ENCODE results near the gene AP3S1. TPM values are rescaled to one million over a fixed set of nuclear protein-coding genes. Genes with fewer than 3 reads are reported as not detected.

The AP3S1 gene
- polyA plus RNA-seq, 3 donors, result 30.2 to 86.1 (median 84.8) TPM

- TF ChIP-seq, protein P1, sequence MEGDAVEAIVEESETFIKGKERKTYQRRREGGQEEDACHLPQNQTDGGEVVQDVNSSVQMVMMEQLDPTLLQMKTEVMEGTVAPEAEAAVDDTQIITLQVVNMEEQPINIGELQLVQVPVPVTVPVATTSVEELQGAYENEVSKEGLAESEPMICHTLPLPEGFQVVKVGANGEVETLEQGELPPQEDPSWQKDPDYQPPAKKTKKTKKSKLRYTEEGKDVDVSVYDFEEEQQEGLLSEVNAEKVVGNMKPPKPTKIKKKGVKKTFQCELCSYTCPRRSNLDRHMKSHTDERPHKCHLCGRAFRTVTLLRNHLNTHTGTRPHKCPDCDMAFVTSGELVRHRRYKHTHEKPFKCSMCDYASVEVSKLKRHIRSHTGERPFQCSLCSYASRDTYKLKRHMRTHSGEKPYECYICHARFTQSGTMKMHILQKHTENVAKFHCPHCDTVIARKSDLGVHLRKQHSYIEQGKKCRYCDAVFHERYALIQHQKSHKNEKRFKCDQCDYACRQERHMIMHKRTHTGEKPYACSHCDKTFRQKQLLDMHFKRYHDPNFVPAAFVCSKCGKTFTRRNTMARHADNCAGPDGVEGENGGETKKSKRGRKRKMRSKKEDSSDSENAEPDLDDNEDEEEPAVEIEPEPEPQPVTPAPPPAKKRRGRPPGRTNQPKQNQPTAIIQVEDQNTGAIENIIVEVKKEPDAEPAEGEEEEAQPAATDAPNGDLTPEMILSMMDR (IDR thresholded peaks at IDR 0.05), result no peak
- Histone ChIP-seq H2AFZ (ENCODE audit: insufficient read depth, low read depth, low read length, poor library complexity, severe bottlenecking) (no peak overlapping the region), H3K27ac (ENCODE audit: low read depth in 1 of 2, low read length in 2 of 2) (no peak overlapping the region), H3K4me3 (replicated peaks in 1 of 3; ENCODE audit: low read depth in 2 of 3, low read length in 3 of 3) (no peak overlapping the region), H3K27me3 (ENCODE audit: control insufficient read depth in 2 of 2, insufficient read depth in 2 of 2, low read length in 2 of 2) (no peaks in the 10 kb centered on the region), H3K9ac (ENCODE audit: insufficient read depth, low read length, poor library complexity, severe bottlenecking) (no peak overlapping the region), H3K4me1 (ENCODE audit: control insufficient read depth in 1 of 2, insufficient read depth in 2 of 2, low read length in 2 of 2) (no peaks in the 10 kb centered on the region), H3K4me2 (replicated peaks; ENCODE audit: extremely low read depth, low read length, poor library complexity, severe bottlenecking) (no peak overlapping the region), H3K36me3 (replicated peaks in 1 of 2; ENCODE audit: control insufficient read depth in 1 of 2, insufficient read depth in 2 of 2, low read length in 2 of 2) (no peaks in the 10 kb centered on the region), H3K79me2 (ENCODE audit: insufficient read depth, low read length) (no peaks in the 10 kb centered on the region), H3K9me3 (replicated peaks in 1 of 2; ENCODE audit: control insufficient read depth in 1 of 2, insufficient read depth in 1 of 2, low read length in 2 of 2) (no peaks in the 10 kb centered on the region), H4K20me1 (ENCODE audit: insufficient read depth, low read length) (no peaks in the 10 kb centered on the region)
- Mint-ChIP-seq H3K4me3 (no peak overlapping the region), H3K4me1 (no peaks in the 10 kb centered on the region), H3K9me3 (no peaks in the 10 kb centered on the region), H3K27me3 (ENCODE audit: low read depth in 3 of 3) (no peaks in the 10 kb centered on the region), H3K36me3 (no peaks in the 10 kb centered on the region), H3K27ac (no peak overlapping the region)
- intact Hi-C loops (cut with micrococcal nuclease), result no loop called here
- DNase-seq, result no peak
- WGBS (ENCODE audit: insufficient coverage), result no CpG with 5 or more reads among the region's 4 CpGs
These were observed 89.0 kb downstream of the AP3S1 start for GRCh38 chr5:115930630-115931337.

GRCh38 chr5:115932991-115933390 lies 91.3 kb downstream of the AP3S1 start:
- TF ChIP-seq, protein P1 (IDR thresholded peaks at IDR 0.05), result no peak
- intact Hi-C loops (cut with micrococcal nuclease), result no loop called here
- no peaks in the 10 kb centered on the region for H4K20me1 ChIP-seq (ENCODE audit: insufficient read depth, low read length)
- no peak overlapping the region for H3K4me3 ChIP-seq (replicated peaks in 1 of 3; ENCODE audit: low read depth in 2 of 3, low read length in 3 of 3)
- H3K27me3 ChIP-seq (ENCODE audit: control insufficient read depth in 2 of 2, insufficient read depth in 2 of 2, low read length in 2 of 2), result no peaks in the 10 kb centered on the region
- Mint-ChIP-seq H3K27ac (no peak overlapping the region), H3K27me3 (ENCODE audit: low read depth in 3 of 3) (peaks cover 0 to 2% (median 0%) of the 10 kb centered on the region in 3 donors), H3K4me3 (no peak overlapping the region), H3K4me1 (no peaks in the 10 kb centered on the region), H3K36me3 (no peaks in the 10 kb centered on the region), H3K9me3 (no peaks in the 10 kb centered on the region)
- no peaks in the 10 kb centered on the region for H3K9me3 ChIP-seq (replicated peaks in 1 of 2; ENCODE audit: control insufficient read depth in 1 of 2, insufficient read depth in 1 of 2, low read length in 2 of 2)
- H3K36me3 ChIP-seq (replicated peaks in 1 of 2; ENCODE audit: control insufficient read depth in 1 of 2, insufficient read depth in 2 of 2, low read length in 2 of 2), result no peaks in the 10 kb centered on the region
- no peak overlapping the region for H2AFZ ChIP-seq (ENCODE audit: insufficient read depth, low read depth, low read length, poor library complexity, severe bottlenecking)
- H3K27ac ChIP-seq (ENCODE audit: low read depth in 1 of 2, low read length in 2 of 2), result no peak overlapping the region
- no peaks in the 10 kb centered on the region for H3K4me1 ChIP-seq (ENCODE audit: control insufficient read depth in 1 of 2, insufficient read depth in 2 of 2, low read length in 2 of 2)
- 100% methylated on average over 1 of the region's 6 CpGs for WGBS (ENCODE audit: insufficient coverage)
- no peak for DNase-seq
- no peak overlapping the region for H3K9ac ChIP-seq (ENCODE audit: insufficient read depth, low read length, poor library complexity, severe bottlenecking)
- H3K4me2 ChIP-seq (replicated peaks; ENCODE audit: extremely low read depth, low read length, poor library complexity, severe bottlenecking), result no peak overlapping the region
- no peaks in the 10 kb centered on the region for H3K79me2 ChIP-seq (ENCODE audit: insufficient read depth, low read length)

All from CD14-positive monocyte (primary cell).